GM03348 (cell line): ENCODE results near the gene NXN.
"Not testable (repeated sequence)": the region's sequence is repeated elsewhere in the genome, so short reads cannot be mapped to it uniquely, and the experiment has no call there.

ENCODE experiments used
- DNase-seq: peaks from one replicate; pipeline ENCODE4 v3.0.0; 2012; ENCODE audit warnings: low spot score

The NXN gene

GRCh38 chr17:798246-798645, 181.3 kb downstream of the NXN start:
- DNase-seq = no peak

GRCh38 chr17:797236-797840, 182.2 kb downstream of the NXN start:
- no peak for DNase-seq

DNA sequence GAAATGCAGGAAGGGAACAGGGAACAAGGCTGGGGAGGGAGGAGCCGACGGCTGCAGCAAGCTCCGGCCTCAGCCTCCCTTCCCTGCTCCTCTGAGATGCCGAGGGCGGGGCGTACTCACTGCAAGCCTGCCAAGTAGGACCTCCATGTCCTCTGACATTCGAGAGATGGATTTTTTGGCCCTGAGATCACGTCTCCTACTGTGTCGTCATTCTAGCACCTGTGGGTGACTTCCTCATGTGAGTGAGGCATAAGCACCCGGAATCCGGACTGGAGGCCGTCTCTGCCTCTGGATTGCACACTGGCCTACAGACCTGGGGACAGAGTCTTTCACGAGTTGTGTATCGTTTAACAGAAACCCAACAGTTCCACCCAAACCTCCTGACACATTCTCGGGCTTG, 183.0 kb downstream of the NXN start:
- no peak for DNase-seq

DNA sequence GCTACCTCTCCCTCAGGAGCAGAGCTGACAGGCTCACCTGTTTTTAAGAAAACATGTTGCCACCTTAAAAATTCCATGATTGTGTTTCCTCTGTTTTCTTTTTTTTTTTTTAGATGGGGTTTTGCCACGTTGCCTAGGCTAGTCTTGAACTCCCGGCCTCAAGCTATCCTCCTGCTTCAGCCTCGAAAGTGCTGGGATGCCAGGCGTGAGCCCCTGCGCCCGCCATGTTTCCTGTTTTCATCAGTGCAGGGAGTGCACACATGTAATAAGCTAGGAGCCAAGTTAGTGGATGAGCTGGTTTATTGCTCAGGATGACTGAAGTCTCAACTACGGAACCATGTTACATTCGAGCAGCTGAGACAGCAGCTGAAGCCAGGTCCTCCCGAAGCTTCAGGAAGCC, 183.9 kb downstream of the NXN start:
- no peak for DNase-seq

GRCh38 chr17:795276-795675, 184.3 kb downstream of the NXN start:
- no peak for DNase-seq

- DNase-seq = peak; percentile 92
These were observed 184.7 kb downstream of the NXN start for GRCh38 chr17:794876-795275.

DNA sequence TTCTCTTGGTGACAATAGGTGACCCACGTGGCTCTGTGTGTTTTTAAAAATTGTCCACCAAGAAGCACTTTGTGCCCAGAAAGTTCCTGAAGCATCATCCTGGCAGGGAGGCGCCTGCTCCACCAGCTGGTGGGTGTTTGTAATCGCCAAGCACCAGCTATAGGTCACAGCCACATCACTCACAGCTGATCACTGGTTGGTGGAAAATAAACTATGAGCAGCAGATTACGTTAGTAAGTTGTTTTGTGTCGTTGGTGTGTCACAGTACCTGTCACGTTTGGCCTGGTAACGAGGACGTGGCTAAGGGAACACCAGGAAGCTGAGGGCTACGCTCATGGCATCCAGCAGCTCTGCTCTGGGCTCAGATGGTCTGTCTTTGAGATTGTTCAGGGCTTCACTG, 187.3 kb downstream of the NXN start:
- DNase-seq = no peak

- DNase-seq = no peak
These were observed 187.7 kb downstream of the NXN start for GRCh38 chr17:791829-792228.

GRCh38 chr17:790874-791247, 188.7 kb downstream of the NXN start:
- DNase-seq = not testable (repeated sequence)

- DNase-seq = not testable (repeated sequence)
These were observed 189.4 kb downstream of the NXN start for GRCh38 chr17:789931-790873.

- DNase-seq = no peak
These were observed 190.3 kb downstream of the NXN start for GRCh38 chr17:789160-789840.

DNA sequence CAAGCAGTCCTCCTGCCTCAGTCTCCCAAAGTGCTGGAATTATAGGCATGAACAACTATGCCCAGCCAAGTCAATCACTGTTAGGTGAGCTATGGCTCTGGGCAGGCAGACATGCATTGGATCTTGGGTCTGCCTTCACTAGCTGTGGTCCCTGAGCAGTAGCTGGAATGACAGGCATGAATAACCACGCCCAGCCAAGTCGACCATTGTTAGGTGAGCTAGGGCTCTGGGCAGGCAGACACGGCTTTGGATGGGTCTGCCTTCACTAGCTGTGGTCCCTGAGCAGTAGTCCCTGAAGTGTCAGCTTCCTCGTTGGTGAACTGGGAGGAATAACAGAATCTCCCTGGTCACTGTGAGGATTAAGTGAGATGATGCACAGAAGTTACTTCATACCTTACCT, 191.0 kb downstream of the NXN start:
- no peak for DNase-seq

DNA sequence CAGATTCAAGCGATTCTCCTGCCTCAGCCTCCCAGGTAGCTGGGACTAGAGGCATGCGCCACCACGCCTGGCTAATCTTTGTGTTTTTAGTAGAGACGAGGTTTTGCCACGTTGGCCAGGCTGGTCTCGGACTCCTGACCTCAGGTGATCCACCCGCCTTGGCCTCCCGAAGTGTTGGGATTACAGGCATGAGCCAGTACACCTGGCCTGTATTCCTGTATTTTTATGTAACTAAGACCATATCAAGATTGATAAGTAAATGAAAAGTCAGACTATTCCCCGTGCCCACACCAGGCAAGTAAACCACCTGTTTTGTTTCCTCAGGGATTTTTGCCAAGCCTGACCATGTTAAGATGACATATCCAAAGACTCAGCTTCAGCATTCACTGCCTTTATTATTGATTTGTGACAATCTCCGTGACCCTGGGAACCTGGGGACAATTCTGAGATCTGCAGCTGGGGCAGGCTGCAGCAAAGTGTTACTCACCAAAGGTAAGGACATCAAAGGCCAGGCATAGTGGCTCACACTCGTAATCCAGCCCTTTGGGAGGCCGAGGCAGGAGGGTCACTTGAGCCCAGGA, 191.8 kb downstream of the NXN start:
- DNase-seq = no peak

GRCh38 chr17:785901-786300, 193.7 kb downstream of the NXN start:
- not testable (repeated sequence) for DNase-seq

DNA sequence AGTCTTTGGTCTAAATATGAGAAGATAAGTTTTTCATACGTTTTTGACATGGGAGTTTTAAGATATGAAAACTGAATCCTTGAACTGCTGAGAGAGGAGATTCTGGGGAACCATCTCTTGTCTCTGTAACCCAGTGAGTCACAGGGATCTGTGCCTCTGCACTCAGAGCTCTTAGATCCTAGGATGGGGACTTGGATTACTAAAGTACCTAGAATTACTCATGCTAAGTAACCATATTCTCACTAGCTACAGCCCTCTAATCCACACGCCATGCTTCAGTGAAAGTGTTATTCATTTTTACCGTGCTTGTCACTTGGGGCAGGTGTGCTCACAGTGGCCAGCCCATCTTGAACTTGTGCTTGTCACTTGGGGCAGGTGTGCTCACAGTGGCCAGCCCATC, 195.4 kb downstream of the NXN start:
- no peak for DNase-seq

- DNase-seq = peak; percentile 98
These were observed 197.5 kb downstream of the NXN start, which contains the start of the genes GLOD4 and MRM3 for GRCh38 chr17:781805-782731. Gene GLOD4 (minus strand): TSS chr17:782280. CDS start chr17:782255, 25 bp downstream. Gene MRM3 (plus strand): TSS chr17:782353. CDS start chr17:782379, 26 bp downstream.

DNA sequence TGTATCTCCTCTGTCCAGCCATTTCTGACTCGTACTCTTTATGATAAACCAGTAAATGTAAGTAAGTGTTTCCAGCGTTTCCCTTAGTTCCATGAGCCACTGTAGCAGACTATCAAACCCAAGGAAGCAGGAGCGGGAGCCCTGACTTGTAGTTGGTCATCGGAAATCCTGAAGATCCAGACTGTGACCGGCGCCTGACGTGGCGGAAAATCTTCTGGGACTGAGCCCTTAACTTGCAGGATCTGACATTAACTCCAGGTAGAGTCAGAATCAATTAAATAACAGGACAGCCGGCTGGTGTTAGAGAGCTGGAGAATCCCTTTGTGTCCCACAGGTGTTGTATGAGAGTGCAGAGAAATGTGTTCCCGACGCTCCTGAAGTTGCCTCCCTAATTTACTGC, 201.5 kb downstream of the NXN start:
- no peak for DNase-seq

DNA sequence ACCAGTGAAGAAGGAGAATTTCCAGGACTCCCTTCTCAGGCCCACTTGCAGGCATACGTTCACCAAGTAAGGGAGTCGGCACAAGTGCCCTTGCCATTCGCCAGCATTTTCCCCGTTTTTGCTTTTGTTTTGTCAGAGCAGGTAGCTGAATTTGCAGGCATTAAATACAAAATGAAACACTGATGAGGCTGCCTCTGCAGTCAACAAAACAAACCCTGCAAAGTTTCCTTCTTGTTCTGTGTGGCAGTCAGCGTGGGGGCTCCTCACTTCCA, 205.3 kb downstream of the NXN start:
- no peak for DNase-seq

DNA sequence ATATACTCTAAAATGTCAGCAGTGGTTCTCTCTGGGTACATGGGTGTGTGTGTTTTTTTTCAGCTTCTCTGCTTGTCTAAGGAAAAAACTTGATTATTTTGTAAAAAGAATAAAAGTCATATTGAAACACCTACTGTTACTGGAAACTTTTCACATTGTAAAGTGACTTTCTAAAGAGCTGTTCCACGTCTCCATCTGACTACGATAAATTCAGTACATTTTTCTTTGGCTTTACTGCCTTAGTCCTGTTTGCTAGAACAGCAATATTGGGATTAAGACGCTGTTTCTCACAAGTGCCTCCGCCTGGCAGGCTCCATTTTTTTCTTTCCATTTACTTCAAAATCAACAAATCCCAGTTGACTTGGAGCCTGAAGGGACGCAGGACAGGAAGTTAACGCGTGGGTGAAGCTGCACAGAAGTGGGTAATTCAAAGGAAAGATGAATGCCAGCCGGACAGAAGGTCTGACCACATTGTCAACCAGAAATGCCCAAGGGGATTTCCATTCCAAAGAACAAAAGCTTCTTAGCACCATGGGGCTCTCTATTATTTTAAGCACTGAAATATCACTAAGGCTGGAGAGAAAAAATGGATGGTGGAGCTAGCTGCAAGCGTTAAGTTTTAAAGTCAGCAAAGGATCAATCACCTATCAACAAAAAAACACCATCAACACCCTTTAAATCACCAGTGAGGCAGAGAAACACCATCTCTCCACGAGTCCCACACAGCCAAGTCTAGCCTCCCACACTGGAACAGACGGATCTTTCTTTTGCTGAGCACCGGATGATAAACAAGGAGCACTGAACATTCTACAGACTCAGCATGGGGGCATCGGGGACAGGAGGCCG, 205.9 kb downstream of the NXN start:
- no peak for DNase-seq

DNA sequence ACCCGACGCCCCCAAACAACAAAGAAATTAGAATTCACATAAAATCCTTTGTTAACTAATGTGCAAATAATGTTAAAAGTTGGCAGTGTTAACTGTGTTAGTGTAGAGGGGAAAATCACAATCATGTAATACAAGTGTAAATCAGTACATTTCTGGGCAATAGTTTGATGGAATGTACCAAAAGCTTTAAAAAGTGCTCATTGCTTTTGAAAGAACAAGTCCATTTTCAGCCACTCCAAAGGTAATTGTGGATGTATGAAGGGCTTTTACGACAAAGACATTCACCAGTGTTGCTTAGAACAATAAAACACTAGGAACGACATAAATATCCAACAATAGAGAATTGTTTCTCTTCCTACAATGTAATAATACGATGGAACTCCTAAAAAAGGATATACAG, 206.6 kb downstream of the NXN start:
- no peak for DNase-seq

DNA sequence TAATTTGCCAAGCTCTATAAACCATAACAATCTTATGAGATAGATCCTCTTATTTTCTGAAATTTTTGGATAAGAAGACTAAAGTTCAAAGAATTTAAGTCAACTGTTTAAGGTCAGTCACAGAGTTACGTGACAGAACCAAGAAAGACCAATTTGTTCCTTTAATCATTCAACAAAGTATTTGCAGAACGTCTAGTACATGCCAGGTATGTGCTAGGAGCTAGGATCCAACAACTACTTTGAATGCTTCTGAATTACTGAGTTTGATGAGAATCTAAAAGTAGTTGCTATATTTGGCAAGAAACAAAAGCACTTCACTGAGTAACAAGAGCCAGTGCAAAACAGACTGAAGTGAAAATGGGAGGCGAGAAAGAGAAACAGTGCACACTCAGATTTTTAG, 212.5 kb downstream of the NXN start:
- DNase-seq = no peak
